ENCODE data around the gene TBC1D16.

- no peak for TF ChIP-seq ZNF24 (IDR thresholded peaks at IDR 0.05)
- TF ChIP-seq ETV6 (conservative IDR thresholded peaks at IDR 0.05 in 1 of 2, IDR thresholded peaks at IDR 0.05 in 1 of 2; ENCODE audit: borderline replicate concordance in 1 of 2, low read depth in 1 of 2) = no peak
- no peak for TF ChIP-seq IRF4 (IDR thresholded peaks at IDR 0.05; ENCODE audit: low read depth, low read length)
- no peak for TF ChIP-seq CTCF (IDR thresholded peaks at IDR 0.05 in 2 of 3, conservative IDR thresholded peaks at IDR 0.05 in 1 of 3; ENCODE audit: control insufficient read depth in 2 of 3, extremely low read depth in 1 of 3, insufficient read depth in 1 of 3, low read depth in 3 of 3, low read length in 3 of 3)
Measured at GRCh38 chr17:80080081-80080480, 44.4 kb upstream of the TBC1D16 start.

Measured in GM12878 (cell line).